Esophagus muscularis mucosa (tissue), 3 donors: Measurements from ENCODE around the gene PARL.

Experiments used
- POLR2A ChIP-seq: fragments of 450-650 bp; IDR thresholded peaks from one replicate; pipeline ENCODE4 v1.6.1; 2017; ENCODE audit warnings: antibody characterized with exemption, moderate library complexity, mild to moderate bottlenecking, low read depth
- TF ChIP-seq, protein P1 (sequence below), 3 experiments: fragments of 200-600 bp in 2 of 3; fragments of 450-650 bp in 1 of 3; sonication (generic) in 2 of 3; IDR thresholded peaks; one replicate each; pipeline ENCODE4 v1.5.1; 2017 to 2019; ENCODE audit warnings: antibody characterized with exemption in 3 of 3, mild to moderate bottlenecking in 2 of 3, moderate library complexity in 1 of 3

- TF ChIP-seq, protein P1, sequence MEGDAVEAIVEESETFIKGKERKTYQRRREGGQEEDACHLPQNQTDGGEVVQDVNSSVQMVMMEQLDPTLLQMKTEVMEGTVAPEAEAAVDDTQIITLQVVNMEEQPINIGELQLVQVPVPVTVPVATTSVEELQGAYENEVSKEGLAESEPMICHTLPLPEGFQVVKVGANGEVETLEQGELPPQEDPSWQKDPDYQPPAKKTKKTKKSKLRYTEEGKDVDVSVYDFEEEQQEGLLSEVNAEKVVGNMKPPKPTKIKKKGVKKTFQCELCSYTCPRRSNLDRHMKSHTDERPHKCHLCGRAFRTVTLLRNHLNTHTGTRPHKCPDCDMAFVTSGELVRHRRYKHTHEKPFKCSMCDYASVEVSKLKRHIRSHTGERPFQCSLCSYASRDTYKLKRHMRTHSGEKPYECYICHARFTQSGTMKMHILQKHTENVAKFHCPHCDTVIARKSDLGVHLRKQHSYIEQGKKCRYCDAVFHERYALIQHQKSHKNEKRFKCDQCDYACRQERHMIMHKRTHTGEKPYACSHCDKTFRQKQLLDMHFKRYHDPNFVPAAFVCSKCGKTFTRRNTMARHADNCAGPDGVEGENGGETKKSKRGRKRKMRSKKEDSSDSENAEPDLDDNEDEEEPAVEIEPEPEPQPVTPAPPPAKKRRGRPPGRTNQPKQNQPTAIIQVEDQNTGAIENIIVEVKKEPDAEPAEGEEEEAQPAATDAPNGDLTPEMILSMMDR (IDR thresholded peaks at IDR 0.05) = no peak
- TF ChIP-seq POLR2A = no peak
These were observed 11.9 kb upstream of the PARL start for GRCh38 chr3:183896610-183897009.
